Keratinocyte (primary cell): Measurements from ENCODE around the gene CUEDC1.

ENCODE experiments used
- CTCF ChIP-seq, 3 experiments: IDR thresholded peaks in 1 of 3; conservative IDR thresholded peaks in 1 of 3; optimal IDR thresholded peaks in 1 of 3; 2 replicates in 2 of 3; 3 replicates in 1 of 3; pipeline versions ENCODE3 to v1.5.1; 2011; ENCODE audit warnings: low read length in 3 of 3, mild to moderate bottlenecking in 3 of 3, moderate library complexity in 2 of 3, control low read depth in 1 of 3, inconsistent platforms in 1 of 3; ENCODE audit not compliant: insufficient read depth in 2 of 3; ENCODE audit errors: extremely low read depth in 1 of 3
- EZH2 ChIP-seq: IDR thresholded peaks from one replicate; pipeline ENCODE4 v1.6.1; 2012; ENCODE audit warnings: inconsistent platforms, mild to moderate bottlenecking, low read length, moderate library complexity

- no peak for TF ChIP-seq CTCF (optimal IDR thresholded peaks at IDR 0.05 in 1 of 3, IDR thresholded peaks at IDR 0.05 in 1 of 3, conservative IDR thresholded peaks at IDR 0.05 in 1 of 3; ENCODE audit: extremely low read depth in 1 of 3, insufficient read depth in 2 of 3, low read length in 3 of 3)
- no peak for TF ChIP-seq EZH2
These were observed 80.5 kb downstream of the CUEDC1 start for GRCh38 chr17:57874434-57875289.
